NCI-H2171 (cell line): Measurements from ENCODE around the gene MLC1.
"Not testable (repeated sequence)": the region's sequence is repeated elsewhere in the genome, so short reads cannot be mapped to it uniquely, and the experiment has no call there.

ENCODE experiments used
- DNase-seq: peaks from one replicate; lab custom pipeline; 2025; lab: John Stamatoyannopoulos, UW

MLC1 gene

DNA sequence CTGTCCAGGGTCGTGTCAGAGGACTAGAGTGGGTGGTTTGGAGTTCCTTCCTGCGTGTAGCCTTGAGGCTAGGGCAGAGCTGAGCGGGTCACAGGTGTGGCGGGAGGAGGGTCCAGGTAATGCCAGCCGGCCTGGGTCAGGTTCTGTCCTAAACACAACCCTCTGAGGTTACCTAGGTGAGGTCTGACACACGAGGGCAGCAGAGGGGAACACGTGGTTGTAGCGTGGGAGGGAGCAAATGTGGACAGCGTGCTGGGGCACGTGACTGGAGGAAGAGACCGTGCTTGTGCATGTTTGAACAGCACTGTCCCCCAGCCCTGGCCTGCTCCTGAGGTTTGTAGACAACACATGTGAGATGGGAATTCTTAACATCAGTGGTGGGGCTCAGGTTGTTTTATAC, 17.7 kb upstream of the MLC1 start:
- no peak for DNase-seq

DNA sequence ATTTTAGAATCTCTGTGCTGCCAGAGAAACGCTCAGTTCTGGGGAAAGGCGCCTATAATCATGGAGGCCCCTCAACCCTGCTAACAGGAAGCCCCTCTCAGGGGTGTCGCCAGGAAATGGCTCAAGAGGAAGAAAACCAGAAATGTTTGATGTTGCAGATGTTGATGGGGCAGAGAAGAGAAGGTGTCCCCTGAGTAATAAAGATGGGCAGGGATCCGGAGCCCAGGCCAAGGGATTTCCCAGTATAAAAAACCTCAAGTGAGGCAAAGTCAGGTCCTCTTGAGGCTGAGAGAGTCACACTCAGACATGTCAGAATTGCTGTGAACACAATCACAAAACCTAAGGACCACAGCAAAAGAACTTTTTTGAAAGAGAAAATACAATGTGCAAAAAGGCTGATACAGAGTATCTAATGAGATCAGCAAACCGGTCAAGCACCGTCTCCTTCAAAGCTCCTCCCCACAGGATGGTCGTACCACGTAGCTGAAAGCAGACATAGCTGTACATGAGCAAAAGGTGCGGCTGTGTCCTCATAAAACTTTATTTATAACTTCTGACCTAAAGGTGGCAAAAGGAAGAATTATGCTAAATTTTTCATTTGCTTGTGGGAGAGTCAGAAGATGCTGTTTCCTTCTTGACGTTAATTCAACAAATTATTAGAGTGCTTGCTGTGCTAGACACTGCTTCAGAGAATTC, 16.8 kb upstream of the MLC1 start:
- no peak for DNase-seq

DNA sequence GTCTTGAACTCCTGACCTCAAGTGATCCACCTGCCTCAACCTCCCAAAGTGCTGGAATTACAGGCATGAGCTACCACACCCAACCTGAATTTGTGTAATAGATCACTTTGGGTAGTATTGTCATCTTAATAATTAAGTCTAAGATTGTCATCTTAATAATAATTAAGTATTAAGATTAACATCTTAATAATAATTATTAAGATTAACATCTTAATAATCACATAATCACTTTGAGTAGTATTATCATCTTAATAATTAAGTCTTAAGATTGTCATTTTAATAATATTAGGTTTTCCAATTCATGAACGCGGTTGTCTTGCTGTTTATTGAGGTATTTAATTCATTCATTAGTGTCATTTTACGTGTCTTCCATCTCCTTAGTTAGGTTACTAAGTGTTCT, 12.8 kb upstream of the MLC1 start:
- DNase-seq: no peak

DNA sequence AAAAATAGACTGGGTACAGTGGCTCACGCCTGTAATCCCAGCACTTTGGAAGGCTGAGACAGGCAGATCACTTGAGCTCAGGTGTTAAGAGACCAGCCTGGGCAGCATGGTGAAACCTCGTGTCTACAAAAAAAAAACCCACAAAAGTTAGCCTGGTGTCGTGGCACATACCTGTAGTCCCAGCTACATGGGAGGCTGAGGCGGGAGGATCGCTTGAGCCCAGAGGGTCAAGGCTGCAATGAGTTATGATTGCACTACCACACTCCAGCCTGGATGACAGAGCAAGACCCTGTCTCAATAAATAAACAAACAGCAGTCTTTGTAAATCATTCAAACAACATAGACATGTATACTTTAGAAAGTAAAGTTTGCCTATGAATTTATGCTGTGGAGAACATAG, 7.1 kb upstream of the MLC1 start:
- no peak for DNase-seq

DNA sequence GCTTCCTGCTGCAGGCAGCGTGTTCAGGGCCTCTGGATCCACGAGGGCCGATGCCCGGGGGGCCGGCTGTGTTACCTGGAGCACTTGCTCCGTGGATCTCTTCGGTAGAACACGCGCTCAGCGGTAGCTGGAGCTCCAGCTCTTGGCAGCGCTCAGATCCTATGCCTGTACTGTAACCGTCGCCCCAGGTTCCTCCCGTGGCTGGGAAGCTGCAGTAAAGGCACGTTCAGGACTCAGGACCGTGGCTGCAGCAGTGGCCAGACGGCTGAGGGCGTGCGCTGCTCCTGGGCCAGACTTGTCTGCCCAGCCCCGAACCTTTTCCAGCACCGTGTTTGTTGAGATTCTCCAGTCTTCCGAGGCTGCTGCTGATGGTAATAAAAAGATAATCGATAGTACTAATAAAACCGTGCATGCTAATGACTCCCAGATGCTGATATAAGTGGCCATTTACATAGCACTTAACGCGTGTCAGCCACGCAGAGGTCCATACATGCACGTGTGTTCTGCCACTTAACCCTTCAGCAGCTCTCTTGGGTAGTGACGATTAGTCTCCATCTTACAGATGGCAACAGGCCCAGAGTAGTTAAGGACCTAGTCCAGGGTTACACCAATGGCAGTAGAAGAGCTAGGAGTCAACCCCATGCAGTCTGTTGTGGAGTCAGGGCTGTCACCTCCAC, 6.0 kb upstream of the MLC1 start:
- no peak for DNase-seq

DNA sequence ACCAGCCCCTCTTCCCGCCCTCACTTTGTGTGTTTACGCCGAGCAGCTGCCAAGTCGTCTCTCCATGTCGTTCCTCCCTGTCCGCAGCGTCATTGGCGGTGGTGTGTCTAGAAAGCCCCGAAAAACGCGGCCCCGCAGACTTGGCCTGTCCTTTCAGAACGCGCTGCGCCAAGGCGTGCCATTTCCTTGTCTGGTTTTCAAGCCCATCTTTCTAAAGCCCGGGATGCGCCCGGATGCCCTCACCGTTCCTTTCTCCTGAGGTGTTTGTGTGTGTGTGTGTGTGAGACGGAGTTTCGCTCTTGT, 5.1 kb upstream of the MLC1 start:
- no peak for DNase-seq

DNA sequence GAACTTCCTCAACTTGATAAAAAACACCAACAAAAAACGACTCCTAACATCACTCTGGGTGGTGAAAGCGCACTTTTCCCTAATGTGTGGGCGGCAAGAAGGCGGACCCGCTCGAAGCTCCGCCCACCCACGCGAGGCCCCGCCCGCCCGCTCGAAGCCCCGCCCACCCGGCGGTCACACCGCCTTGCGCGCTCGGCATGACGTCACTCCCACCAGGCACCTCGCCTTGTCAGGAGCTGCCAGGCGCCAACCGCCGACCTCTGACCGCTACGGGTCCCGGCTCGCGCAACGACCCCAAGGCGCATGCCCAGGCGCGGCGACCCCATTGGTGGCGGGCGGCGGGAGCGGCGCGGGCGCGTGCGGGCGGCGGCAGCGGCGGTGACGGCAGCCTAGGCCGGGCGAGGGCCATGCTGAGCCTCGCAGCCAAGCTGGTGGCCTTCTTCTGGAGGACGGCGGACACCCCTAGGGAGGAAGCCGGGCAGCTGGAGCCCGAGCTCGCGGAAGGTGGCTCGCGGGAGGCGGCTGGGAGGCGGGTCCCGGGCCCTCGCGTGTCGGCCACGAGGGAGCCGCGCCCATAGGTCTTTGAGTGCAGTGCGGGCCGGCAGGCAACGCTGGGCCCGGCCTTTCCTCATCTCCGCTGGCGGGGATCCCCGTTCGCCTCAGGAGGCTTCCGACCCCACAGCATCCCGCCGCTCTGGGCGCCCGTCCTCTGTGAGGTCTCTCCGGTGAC, 4.6 kb upstream of the MLC1 start, which contains the start of gene MOV10L1:
MOV10L1 (plus strand) TSS at position 325 of the 730 bp plus-strand sequence; CDS start at position 408, 83 bp downstream.
- no peak for DNase-seq

DNA sequence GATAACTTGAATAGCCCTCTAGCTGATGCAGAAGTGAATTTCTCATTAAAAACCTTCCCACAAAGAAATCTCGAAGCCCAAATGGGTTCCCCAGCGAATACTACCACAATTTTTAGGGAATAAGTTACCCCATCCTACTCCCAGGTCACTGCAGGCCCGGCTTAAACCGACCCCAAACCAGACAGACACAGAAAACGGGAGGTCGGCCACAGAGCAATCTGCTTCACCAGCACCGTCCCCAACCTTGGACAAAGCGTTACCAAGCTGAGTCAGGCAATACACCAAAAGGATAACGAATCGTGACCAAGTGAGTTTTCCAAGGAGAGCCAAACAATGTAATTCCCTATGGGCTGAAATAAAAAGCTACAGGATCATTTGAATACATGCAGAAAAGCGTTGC, 4.0 kb upstream of the MLC1 start:
- DNase-seq: no peak

DNA sequence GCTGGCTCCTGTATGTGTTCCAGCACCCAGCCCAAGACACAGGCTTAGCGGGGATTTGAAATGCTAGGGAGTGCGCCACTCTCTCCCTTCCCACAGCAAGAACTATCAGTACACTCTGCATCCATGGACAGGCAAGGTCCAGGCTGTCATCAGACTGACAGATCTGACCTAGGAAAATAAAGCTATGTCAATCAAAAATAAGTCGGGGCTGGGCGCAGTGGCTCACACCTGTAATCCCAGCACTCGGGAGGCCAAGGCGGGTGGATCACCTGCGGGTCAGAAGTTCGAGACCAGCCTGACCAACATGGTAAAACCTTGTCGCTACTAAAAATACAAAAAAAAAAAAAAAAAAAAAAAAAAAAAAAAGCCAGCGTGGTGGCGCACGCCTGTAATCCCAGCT, 2.9 kb upstream of the MLC1 start:
- no peak for DNase-seq

DNA sequence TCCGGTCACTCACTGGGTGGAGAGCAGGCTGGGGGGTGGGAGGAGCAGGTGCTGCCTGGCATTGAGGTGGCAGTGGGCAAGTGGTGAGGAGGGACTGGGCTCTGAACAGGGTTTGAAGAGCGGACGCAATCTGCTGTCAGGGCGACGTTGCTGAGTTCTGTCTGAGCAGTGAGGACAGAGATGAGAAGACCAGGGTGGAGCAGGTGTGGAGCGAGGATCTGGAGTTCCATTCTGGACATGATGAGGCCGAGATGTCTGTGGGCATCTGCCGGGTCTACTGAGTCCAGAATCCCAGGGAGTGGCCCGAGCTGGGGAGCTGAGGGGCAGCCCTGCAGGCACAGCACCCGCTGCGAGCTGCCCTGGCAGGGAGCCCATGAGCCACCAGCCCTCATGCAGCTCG, 2.4 kb upstream of the MLC1 start:
- no peak for DNase-seq

DNA sequence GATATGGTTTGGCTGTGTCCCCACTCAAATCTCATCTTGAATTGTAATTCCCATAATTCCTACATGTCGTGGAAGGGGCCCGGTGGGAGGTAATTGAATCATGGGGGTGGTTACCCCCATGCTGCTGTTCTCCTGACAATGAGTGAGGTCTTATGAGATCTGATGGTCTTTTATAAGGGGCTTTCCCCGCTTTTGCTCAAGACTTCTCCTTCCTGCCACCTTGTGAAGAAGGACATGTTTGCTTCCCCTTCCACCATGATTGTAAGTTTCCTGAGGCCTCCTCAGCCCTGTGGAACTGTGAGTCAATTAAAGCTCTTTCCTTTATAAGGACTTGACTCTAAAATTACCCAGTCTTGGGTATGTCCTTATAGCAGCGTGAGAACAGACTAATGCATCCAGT, 1.7 kb upstream of the MLC1 start:
- not testable (repeated sequence) for DNase-seq

DNA sequence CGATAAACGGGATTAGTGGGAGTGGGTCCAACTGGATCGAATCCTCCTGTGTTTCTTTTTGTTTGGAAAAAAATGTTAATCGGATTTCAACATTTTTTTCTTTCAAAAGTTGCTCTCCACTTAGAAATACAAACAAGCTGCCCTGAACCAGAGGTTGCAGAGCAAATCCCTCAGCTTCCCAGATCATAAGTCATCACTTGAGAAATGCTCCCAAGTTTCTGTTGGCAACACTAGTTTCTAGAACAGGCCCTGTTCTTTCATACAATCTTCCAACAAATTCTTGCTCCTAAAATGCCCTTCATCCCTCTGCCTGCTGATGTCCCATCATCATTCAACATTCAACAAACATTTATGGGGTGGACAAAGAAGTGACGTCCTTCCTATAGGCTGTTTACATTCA, 1.3 kb upstream of the MLC1 start:
- no peak for DNase-seq

DNA sequence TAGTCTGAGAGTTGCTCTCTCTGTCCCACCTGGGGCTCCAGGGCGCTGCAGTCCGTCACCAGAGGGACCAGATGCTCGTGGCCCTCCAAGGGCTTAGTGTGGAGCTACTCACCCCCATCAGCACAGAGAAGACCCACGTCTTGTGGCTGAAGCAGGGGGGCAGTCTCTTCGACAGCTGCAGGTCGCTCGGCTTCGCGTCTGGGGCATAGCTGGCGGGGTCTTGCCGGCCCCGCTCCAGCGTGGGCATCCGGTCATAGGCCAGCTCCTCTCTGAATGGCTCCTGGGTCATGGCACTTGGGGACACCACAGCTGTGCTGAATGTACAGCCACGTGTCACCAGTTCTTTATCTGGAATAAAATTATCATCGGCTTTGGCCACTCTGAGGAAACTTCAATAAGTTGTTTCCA, 608 bp downstream of the MLC1 start:
- DNase-seq: no peak

DNA sequence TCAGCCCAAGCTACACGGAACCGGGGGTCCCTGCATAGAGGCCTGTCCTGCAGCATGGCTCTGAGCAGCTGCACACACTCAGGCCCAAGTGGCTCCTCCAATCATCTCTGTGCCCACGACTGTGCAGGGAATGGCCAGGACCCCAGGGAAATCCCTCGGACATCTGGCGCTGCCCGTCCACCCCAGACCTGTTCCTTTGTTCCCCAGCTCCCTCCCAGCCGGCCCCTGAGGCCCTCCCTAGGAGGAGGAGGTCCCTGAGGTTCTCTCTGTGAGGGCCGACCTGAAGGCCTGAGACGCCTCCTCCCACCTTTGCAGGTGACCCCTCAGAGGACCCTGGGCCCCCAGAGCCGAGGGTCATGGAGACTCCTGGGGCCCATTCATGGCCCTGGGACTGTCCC, 1.1 kb downstream of the MLC1 start:
- DNase-seq: no peak

DNA sequence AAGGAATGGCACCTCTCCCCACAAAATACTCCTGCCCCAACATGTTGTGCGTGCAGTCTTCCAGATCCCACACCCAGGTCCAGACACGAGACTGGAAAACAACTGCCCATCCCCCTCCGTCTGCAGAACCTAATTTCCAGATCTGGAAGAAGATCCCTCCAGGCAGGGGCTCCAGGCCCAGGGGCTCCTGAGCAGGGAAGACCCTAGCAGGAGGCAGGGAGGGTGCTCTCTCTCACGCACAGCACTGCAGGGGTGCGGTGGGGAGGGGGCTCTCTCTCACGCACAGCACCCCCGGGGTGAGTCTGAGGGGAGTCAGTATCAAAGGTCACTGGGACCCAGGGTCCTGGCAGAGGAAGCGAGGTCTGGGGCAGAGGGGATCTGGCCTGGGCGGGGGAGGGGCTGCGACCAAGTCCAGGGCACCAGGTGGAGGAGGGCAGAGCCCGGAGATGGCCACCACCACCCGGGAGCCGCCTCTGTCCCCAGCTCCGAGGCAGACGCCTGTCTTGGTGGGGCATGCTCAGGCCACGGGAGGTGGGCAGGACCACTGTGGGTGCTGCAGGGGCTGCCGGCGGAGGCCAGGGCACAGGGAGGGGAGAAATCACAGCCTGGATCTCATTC, 1.7 kb downstream of the MLC1 start:
- no peak for DNase-seq

DNA sequence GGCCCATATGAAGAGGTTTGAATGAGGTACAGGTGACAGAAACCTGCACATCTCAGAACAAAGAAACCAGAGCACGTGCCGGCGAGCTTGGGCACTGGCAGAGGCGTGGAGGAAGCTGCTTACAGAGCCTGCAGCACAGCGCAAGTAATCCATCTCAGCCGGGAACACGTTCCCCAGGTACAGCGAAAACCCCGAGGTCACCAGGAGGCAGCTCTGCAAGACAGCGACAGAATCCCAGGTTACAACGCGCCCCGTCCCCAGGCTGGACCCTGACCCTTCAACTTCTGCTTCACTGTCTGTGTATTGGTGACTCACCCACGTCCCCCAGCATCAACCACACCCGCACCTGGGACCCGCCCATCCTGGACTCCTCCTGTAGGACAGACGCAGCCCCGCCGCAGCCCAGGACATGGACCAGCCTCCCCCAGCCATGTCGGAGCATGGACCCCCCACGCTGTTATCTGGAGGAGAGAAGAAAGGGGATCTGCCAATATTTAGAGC, 2.2 kb downstream of the MLC1 start:
- no peak for DNase-seq

DNA sequence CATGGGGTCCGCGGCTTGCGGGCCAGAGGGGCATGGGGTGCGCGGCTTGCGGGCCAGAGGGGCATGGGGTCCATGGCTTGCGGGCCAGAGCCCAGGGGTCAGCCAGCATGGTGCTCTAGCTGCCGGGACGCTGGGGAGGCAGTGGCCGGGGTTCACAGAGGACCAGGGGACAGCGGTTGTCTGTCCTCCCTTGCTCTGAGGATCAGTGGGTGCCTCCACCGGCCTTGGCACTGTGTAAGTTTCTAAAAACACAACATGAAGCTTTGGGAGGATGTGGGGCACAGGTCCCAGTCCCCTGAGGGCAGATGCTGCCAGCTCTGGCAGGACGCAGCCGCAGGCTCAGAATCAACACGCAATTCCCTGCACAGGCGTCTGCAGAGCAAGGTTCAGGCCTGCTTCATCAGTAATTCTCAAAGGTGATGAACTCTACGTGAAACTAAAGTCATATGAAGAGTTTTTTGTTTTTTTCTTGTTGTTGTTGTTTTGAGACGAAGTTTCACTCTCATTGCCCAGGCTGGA, 3.0 kb downstream of the MLC1 start:
- DNase-seq: no peak

DNA sequence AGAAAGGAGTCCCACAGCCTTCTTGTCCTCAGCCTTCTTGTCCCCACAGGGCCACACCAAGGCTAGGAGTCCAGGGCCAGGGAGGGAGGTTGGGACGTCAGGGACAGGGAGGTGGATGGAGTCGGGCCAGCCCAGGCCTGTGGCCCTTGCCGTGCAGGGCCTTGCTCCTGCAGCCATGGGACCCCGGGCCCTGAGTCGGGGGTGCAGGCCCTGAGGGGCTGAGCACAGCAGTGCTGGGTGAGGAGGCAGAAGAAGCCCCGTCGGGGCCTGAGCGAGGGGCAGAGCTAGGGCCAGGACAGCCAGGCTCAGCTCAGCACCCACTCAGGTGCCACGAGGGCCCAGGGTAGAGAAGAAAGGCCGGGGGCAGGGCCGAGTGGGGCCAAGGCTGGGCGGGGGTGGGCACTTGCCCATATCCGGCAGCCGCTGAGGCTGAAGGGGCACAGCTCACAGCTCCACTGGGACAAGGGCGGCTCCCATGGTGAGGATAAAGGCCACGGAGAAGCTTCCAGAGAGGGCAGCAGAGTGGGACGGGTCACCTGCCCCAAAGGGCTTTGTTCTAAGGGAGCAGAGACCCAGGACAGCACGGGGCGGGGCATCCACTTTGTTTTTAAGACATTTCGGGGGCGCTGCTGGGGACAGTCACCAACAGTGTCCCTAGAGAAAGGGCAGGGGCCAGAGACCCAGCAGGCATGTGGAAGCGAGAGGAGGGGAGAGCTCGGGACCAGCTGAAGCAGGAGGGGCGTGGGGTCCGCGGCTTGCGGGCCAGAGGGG, 3.6 kb downstream of the MLC1 start:
- DNase-seq: no peak

DNA sequence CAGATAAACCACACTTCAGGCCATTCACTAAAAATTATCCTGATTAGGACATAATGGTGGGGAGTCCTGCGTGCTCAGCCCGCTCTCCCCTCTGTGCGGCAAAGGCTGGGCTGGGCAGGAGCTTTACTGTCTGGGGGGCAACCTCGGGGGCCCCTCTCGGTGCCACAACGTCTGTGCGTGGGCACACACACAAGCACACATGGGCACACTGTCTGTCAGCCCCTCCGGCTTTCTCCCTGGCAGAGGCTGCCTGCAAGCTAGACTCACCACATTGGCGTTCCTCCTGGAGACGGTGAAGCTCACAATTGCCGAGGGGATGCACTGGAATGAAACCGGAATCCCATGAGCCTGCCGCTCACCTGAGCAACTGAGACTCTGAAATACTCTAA, 5.2 kb downstream of the MLC1 start:
- no peak for DNase-seq

DNA sequence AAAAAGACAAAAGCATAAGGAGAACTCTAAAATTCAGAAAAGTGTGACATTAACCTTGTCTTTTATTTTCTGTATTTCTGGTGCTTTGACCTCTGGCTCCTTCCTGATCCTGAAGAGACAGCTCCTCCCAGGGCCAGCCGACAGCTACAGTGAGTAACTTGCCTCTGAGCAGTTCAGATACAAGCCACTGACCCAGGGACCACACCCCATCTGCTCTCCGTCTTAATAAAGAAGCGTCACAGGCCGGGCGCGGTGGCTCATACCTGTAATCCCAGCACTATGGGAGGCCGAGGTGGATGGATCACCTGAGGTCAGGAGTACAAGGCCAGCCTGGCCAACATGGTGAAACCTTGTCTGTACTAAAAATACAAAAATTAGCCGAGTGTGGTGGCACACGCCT, 6.5 kb downstream of the MLC1 start:
- no peak for DNase-seq

DNA sequence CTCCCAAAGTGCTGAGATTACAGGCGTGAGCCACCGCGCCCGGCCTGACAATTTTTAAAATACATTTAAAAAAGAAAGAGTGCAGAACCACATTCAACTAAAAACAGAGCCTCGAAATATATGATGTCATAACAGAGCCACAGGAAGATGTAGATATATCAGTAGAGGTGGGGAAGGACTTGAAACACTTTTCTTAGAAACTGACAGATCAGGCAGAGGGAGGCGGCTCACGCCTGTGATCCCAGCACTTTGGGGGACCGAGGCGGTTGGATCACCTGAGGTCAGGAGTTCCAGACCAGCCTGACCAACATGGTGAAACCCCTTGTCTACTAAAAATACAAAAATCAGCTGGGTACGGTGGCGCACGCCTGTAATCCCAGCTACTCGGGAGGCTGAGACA, 7.0 kb downstream of the MLC1 start:
- no peak for DNase-seq
